Progenitor cell of endocrine pancreas (in vitro differentiated cells): ENCODE data around the gene HDAC5. TPM values are rescaled to one million over a fixed set of nuclear protein-coding genes. Genes with fewer than 3 reads are reported as not detected.

Experiments
- DNase-seq: peaks from one replicate; pipeline ENCODE4 v3.0.0; 2021; ENCODE audit warnings: low spot score; ENCODE audit not compliant: unreplicated experiment
- H3K27ac Mint-ChIP-seq: 2 replicates; pipeline ENCODE4 v1.8.0; 2021; ENCODE audit warnings: mild to moderate bottlenecking, moderate library complexity, mixed read lengths
- H3K27me3 Mint-ChIP-seq: 2 replicates; pipeline ENCODE4 v1.8.0; 2021; ENCODE audit warnings: mixed read lengths
- H3K36me3 Mint-ChIP-seq: 2 replicates; pipeline ENCODE4 v1.8.0; 2022; ENCODE audit warnings: mixed read lengths; ENCODE audit not compliant: insufficient read depth
- H3K4me1 Mint-ChIP-seq: 2 replicates; pipeline ENCODE4 v1.8.0; 2021; ENCODE audit warnings: low read depth, mixed read lengths
- H3K4me3 Mint-ChIP-seq: 2 replicates; pipeline ENCODE4 v1.8.0; 2021; ENCODE audit warnings: low read depth, mild to moderate bottlenecking, moderate library complexity, mixed read lengths
- H3K9me3 Mint-ChIP-seq: 2 replicates; pipeline ENCODE4 v1.8.0; 2021; ENCODE audit warnings: low read depth, mixed read lengths
- total RNA-seq: library from RNA; stranded (reverse); gene quantifications from 2 replicates; pipeline ENCODE4 v1.2.1, GENCODE V29; 2021
- TF ChIP-seq, protein P1 (sequence below): fragments of 200-600 bp; sonication (generic); IDR thresholded peaks from one replicate; pipeline ENCODE4 v1.5.0; 2021; ENCODE audit warnings: antibody characterized with exemption, mild to moderate bottlenecking; ENCODE audit not compliant: unreplicated experiment

The HDAC5 gene
- total RNA-seq, 1 donor from 2014 or later: 41.3 TPM

DNA sequence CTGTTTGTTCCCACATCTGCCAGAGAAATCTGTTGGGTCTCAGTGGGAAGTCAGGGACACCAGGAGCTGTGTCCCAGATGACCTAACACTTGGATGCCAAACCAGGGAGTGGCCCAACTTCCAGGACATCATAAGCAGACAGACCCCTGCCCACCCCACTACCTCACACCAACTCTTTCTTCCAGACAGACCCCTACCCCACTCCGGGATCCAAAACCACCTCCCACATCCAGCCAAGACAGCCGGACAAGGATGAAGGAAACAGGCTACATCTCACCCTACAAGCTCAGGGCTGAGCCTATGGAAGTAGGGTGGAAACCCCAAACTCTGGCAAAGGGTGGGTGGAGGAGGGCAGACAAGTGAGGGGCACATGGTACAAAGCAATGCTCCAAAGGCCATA, 3.6 kb downstream of the HDAC5 start:
- TF ChIP-seq, protein P1, sequence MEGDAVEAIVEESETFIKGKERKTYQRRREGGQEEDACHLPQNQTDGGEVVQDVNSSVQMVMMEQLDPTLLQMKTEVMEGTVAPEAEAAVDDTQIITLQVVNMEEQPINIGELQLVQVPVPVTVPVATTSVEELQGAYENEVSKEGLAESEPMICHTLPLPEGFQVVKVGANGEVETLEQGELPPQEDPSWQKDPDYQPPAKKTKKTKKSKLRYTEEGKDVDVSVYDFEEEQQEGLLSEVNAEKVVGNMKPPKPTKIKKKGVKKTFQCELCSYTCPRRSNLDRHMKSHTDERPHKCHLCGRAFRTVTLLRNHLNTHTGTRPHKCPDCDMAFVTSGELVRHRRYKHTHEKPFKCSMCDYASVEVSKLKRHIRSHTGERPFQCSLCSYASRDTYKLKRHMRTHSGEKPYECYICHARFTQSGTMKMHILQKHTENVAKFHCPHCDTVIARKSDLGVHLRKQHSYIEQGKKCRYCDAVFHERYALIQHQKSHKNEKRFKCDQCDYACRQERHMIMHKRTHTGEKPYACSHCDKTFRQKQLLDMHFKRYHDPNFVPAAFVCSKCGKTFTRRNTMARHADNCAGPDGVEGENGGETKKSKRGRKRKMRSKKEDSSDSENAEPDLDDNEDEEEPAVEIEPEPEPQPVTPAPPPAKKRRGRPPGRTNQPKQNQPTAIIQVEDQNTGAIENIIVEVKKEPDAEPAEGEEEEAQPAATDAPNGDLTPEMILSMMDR: no peak
- H3K27ac Mint-ChIP-seq: no peak overlapping the region
- no peaks in the 10 kb centered on the region for H3K9me3 Mint-ChIP-seq
- no peaks in the 10 kb centered on the region for H3K36me3 Mint-ChIP-seq
- no peak overlapping the region for H3K4me3 Mint-ChIP-seq
- peaks cover 16% of the 10 kb centered on the region for H3K4me1 Mint-ChIP-seq
- no peak for DNase-seq
- H3K27me3 Mint-ChIP-seq: no peaks in the 10 kb centered on the region

DNA sequence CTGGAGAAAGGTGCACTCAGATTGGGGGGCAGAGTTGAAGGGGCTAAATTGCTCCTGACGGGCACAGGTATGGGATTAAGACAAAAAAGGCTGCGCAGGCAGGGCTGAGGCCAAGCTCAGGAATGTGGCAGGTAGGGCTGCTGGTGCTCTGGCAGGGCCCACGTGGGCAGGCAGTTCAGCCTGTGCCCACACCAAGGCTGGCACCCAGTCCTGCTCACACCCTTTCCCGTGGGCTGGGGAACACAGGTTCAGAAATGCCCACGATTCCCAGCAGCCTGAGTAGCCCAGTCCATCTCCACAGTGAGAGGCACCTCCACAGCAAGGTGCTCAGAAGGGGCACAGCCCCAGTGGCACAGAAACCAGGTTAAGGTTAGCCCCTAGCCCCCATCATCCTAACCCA, 4.4 kb downstream of the HDAC5 start:
- Mint-ChIP-seq H3K4me1 (peaks cover 13% of the 10 kb centered on the region), H3K9me3 (no peaks in the 10 kb centered on the region), H3K4me3 (no peak overlapping the region), H3K27me3 (no peaks in the 10 kb centered on the region), H3K36me3 (no peaks in the 10 kb centered on the region), H3K27ac (no peak overlapping the region)
- TF ChIP-seq, protein P1: no peak
- no peak for DNase-seq

DNA sequence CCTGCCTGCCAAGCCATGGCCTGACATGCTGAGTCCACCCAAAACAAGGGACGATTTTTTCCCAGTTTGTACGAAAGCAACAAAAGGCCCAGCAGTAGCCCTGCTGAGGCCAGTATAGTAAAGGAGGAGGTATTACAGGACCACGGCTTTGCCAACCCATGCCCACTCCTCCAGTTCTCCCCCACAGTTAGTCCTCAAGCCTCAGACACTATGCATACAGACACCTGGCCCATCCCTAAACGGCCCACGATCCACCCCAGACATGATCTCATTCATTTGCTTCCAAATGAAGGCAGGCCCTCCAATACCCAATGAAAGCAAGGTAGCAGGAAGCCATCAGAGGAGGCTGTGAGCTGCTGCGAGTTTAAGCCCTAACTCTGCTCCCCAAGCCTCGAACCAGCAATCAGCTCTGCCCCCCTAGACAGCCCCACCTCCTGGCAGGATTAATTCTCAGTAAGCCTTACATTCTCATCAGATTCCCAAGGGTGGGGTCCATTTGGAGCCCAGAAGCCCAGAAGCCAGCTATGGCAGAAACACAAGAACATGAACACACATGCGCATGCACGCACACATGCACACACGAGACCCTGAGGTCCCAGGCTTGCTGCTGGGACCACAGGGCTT, 4.9 kb downstream of the HDAC5 start:
- H3K4me1 Mint-ChIP-seq: peaks cover 11% of the 10 kb centered on the region
- peak overlapping the region; percentile 39 for H3K27ac Mint-ChIP-seq
- TF ChIP-seq, protein P1: no peak
- H3K4me3 Mint-ChIP-seq: no peak overlapping the region
- H3K36me3 Mint-ChIP-seq: no peaks in the 10 kb centered on the region
- no peaks in the 10 kb centered on the region for H3K27me3 Mint-ChIP-seq
- DNase-seq: no peak
- H3K9me3 Mint-ChIP-seq: no peaks in the 10 kb centered on the region

DNA sequence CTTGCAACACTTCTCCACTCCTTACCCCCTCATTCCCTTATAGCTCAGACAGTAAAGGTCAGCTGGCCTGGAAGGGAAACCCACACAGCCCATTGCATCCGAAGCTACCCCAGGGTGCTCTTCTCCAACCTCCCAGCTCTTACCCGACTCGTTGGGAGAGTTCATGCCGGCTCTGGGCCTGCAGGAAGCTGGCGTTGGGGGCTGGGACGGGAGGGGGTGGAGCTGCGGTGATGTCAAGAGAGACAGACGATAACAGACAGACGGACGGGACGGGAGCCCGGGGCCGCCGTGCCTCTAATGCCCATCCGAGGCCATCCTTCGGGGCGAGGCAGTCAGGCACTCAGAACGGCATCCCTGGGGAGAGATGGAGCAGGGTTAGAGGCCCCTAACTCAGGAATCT, 6.1 kb downstream of the HDAC5 start:
- TF ChIP-seq, protein P1: no peak
- DNase-seq: no peak
- Mint-ChIP-seq H3K27me3 (no peaks in the 10 kb centered on the region), H3K4me1 (peaks cover 8% of the 10 kb centered on the region), H3K9me3 (no peaks in the 10 kb centered on the region), H3K27ac (no peak overlapping the region), H3K36me3 (peaks cover 2% of the 10 kb centered on the region), H3K4me3 (no peak overlapping the region)

DNA sequence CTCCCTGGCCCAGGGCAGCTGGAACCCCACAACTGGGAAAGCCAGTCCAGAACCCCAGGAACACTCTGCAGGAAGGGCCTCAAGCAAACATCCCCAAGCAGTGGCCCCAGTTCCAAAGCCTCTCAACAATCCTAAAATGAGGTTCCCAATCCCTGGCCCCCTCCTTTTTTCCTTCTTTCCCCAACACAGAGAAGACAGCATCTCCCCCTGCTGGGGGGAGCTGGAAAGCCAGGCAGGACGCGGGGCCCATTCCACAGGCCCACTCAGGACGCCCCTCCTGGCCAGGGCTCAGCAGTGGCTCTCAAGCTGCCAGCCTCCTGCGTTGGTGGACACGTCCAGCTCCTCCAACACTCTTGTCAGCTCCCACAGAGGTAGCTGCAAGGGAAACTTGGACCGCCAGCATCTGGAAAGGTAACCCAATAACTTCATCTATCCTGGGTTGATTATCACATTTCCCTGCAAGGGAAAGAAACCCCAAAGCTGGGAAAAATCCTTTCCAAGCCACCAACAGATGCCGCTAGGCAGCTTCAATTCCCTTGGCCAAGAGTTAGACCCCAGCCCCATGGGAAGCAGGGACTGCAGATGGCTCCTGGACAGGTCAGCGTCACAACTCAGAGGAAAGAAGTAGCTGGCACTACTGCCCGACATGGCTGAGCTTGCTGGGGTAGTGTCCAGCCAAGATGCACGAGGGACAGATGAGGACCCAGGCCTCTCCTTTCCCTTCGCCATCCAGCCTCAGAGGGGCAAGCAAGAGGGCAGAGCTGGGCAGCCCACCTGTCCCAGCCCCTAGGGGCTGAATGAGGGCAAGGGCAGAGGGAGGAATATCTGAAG, 7.6 kb downstream of the HDAC5 start:
- H3K9me3 Mint-ChIP-seq: no peaks in the 10 kb centered on the region
- no peak overlapping the region for H3K4me3 Mint-ChIP-seq
- H3K36me3 Mint-ChIP-seq: peaks cover 2% of the 10 kb centered on the region
- peaks cover 2% of the 10 kb centered on the region for H3K4me1 Mint-ChIP-seq
- peak; percentile 27 for DNase-seq
- no peaks in the 10 kb centered on the region for H3K27me3 Mint-ChIP-seq
- TF ChIP-seq, protein P1: peak; percentile 63
- peak overlapping the region; percentile 62 for H3K27ac Mint-ChIP-seq
